ENCODE results near the gene CDH4.

DNA sequence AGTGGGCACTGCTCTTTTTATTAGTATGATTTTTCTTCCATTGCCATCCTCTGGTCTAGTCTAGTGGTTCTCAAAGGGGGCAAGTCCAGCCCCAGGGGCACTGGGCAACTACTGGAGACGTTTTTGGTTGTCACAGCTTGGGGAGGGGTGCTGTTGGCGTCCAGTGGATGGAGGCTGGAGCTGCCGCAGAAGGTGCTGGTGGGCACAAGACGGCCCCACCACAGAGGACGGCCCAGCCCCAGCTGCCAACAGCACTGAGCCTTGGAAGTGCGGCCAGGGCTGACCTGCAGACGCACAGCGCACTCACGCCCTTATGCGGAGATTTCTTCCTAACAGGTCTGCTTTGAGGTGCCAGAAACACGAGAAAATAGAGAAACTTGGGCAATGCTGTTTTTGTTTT is 40.3 kb downstream of the CDH4 start:
- TF ChIP-seq, protein P1, sequence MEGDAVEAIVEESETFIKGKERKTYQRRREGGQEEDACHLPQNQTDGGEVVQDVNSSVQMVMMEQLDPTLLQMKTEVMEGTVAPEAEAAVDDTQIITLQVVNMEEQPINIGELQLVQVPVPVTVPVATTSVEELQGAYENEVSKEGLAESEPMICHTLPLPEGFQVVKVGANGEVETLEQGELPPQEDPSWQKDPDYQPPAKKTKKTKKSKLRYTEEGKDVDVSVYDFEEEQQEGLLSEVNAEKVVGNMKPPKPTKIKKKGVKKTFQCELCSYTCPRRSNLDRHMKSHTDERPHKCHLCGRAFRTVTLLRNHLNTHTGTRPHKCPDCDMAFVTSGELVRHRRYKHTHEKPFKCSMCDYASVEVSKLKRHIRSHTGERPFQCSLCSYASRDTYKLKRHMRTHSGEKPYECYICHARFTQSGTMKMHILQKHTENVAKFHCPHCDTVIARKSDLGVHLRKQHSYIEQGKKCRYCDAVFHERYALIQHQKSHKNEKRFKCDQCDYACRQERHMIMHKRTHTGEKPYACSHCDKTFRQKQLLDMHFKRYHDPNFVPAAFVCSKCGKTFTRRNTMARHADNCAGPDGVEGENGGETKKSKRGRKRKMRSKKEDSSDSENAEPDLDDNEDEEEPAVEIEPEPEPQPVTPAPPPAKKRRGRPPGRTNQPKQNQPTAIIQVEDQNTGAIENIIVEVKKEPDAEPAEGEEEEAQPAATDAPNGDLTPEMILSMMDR (IDR thresholded peaks at IDR 0.05), result no peak
- no peak for TF ChIP-seq POLR2AphosphoS5 (IDR thresholded peaks at IDR 0.05)

All from sigmoid colon (tissue), 4 donors.